MM.1S (cell line): ENCODE measurements around the gene NUMBL.

Experiments
- DNase-seq: peaks from one replicate; pipeline ENCODE4 v3.0.0-alpha.2; 2015
- H2AFZ ChIP-seq: fragments of 300-600 bp; sonication (generic); 2 replicates; pipeline ENCODE4 v1.6.0; 2016; ENCODE audit warnings: antibody characterized with exemption, low read length
- H3F3A ChIP-seq: fragments of 300-600 bp; sonication (generic); 2 replicates; pipeline ENCODE4 v1.6.1; 2016; ENCODE audit warnings: mild to moderate bottlenecking, antibody characterized with exemption, low read length, moderate library complexity, mixed read lengths; ENCODE audit not compliant: insufficient read depth
- H3K27ac ChIP-seq: fragments of 300-600 bp; sonication (generic); 2 replicates; pipeline ENCODE4 v1.5.1; 2016; ENCODE audit warnings: mild to moderate bottlenecking, low read length
- H3K27me3 ChIP-seq: fragments of 300-600 bp; sonication (generic); replicated peaks from 2 replicates; pipeline ENCODE4 v1.6.0; 2016; ENCODE audit warnings: low read length; ENCODE audit not compliant: insufficient read depth
- H3K36me3 ChIP-seq: fragments of 300-600 bp; sonication (generic); replicated peaks from 2 replicates; pipeline ENCODE4 v1.6.1; 2016; ENCODE audit warnings: mild to moderate bottlenecking, low read length, mixed read lengths; ENCODE audit not compliant: insufficient read depth
- H3K4me1 ChIP-seq: fragments of 300-600 bp; sonication (generic); 2 replicates; pipeline ENCODE4 v1.6.1; 2016; ENCODE audit warnings: low read length, mixed read lengths
- H3K4me2 ChIP-seq: fragments of 300-600 bp; sonication (generic); 2 replicates; pipeline ENCODE4 v1.6.0; 2016; ENCODE audit warnings: low read depth, low read length
- H3K4me3 ChIP-seq: fragments of 300-600 bp; sonication (generic); 2 replicates; pipeline ENCODE4 v1.5.1; 2016; ENCODE audit warnings: low read length, mixed read lengths
- H3K79me2 ChIP-seq: fragments of 300-600 bp; sonication (generic); 2 replicates; pipeline ENCODE4 v1.6.1; 2016; ENCODE audit warnings: mixed run types, low read length, mixed read lengths
- H3K9ac ChIP-seq: fragments of 300-600 bp; sonication (generic); 2 replicates; pipeline ENCODE4 v1.6.1; 2016; ENCODE audit warnings: low read length, mixed read lengths
- H3K9me2 ChIP-seq: fragments of 300-600 bp; sonication (generic); replicated peaks from 2 replicates; pipeline ENCODE4 v1.6.1; 2016; ENCODE audit warnings: mild to moderate bottlenecking, low read length, mixed read lengths; ENCODE audit not compliant: insufficient read depth
- H3K9me3 ChIP-seq: fragments of 300-600 bp; sonication (generic); replicated peaks from 2 replicates; pipeline ENCODE4 v1.6.1; 2016; ENCODE audit warnings: mild to moderate bottlenecking, low read length, mixed read lengths; ENCODE audit not compliant: insufficient read depth
- H4K20me1 ChIP-seq: fragments of 300-600 bp; sonication (generic); 2 replicates; pipeline ENCODE4 v1.6.1; 2016; ENCODE audit warnings: mild to moderate bottlenecking, low read length, moderate library complexity, mixed read lengths; ENCODE audit not compliant: insufficient read depth
- CTCF ChIP-seq: fragments of 300-600 bp; sonication (generic); IDR thresholded peaks from 2 replicates; pipeline ENCODE4 v1.5.1; 2016; ENCODE audit warnings: antibody characterized with exemption, low read length, mixed read lengths
- EZH2 ChIP-seq: fragments of 300-600 bp; sonication (generic); optimal IDR thresholded peaks from 2 replicates; pipeline ENCODE3; 2017; ENCODE audit warnings: low read depth, mild to moderate bottlenecking, antibody characterized with exemption, low read length, mixed read lengths
- EZH2phosphoT487 ChIP-seq: fragments of 300-600 bp; sonication (generic); IDR thresholded peaks from 2 replicates; pipeline ENCODE4 v1.6.1; 2018; ENCODE audit warnings: antibody characterized with exemption, low read length

NUMBL gene

GRCh38 chr19:40701758-40702157 lies 11.3 kb upstream of the NUMBL start:
- no peaks in the 10 kb centered on the region for H3F3A ChIP-seq
- H3K4me2 ChIP-seq = no peak overlapping the region
- H3K36me3 ChIP-seq = no peaks in the 10 kb centered on the region
- no peak overlapping the region for H3K9ac ChIP-seq
- H3K27ac ChIP-seq = no peak overlapping the region
- no peak for DNase-seq
- no peaks in the 10 kb centered on the region for H3K4me1 ChIP-seq
- no peak overlapping the region for H3K4me3 ChIP-seq
- no peaks in the 10 kb centered on the region for H3K9me3 ChIP-seq
- H3K27me3 ChIP-seq = no peaks in the 10 kb centered on the region
- no peaks in the 10 kb centered on the region for H3K79me2 ChIP-seq
- TF ChIP-seq EZH2 = no peak
- TF ChIP-seq EZH2phosphoT487 = no peak
- H4K20me1 ChIP-seq = no peaks in the 10 kb centered on the region
- no peak overlapping the region for H2AFZ ChIP-seq
- no peaks in the 10 kb centered on the region for H3K9me2 ChIP-seq

GRCh38 chr19:40700083-40700482 lies 9.6 kb upstream of the NUMBL start:
- Histone ChIP-seq H3K9ac (no peak overlapping the region), H4K20me1 (no peaks in the 10 kb centered on the region), H2AFZ (no peak overlapping the region), H3K79me2 (no peaks in the 10 kb centered on the region), H3K9me3 (no peaks in the 10 kb centered on the region), H3K4me3 (no peak overlapping the region), H3K9me2 (no peaks in the 10 kb centered on the region), H3K27me3 (no peaks in the 10 kb centered on the region), H3K4me1 (no peaks in the 10 kb centered on the region), H3K27ac (no peak overlapping the region), H3K4me2 (no peak overlapping the region), H3K36me3 (no peaks in the 10 kb centered on the region), H3F3A (no peaks in the 10 kb centered on the region)
- TF ChIP-seq CTCF (no peak), EZH2 (no peak), EZH2phosphoT487 (no peak)
- no peak for DNase-seq

GRCh38 chr19:40697007-40697406 lies 6.6 kb upstream of the NUMBL start:
- H3K27ac ChIP-seq = no peak overlapping the region

More at GRCh38 chr19:40697007-40697406, 6.6 kb upstream of the NUMBL start:
- H3K4me1 ChIP-seq = no peaks in the 10 kb centered on the region
- no peaks in the 10 kb centered on the region for H3K9me3 ChIP-seq
- H3K27me3 ChIP-seq = no peaks in the 10 kb centered on the region
- no peak overlapping the region for H3K4me2 ChIP-seq
- H2AFZ ChIP-seq = no peak overlapping the region
- H3K79me2 ChIP-seq = no peaks in the 10 kb centered on the region
- no peak overlapping the region for H3K9ac ChIP-seq
- no peaks in the 10 kb centered on the region for H3K36me3 ChIP-seq
- no peaks in the 10 kb centered on the region for H3K9me2 ChIP-seq
- DNase-seq = no peak
- no peaks in the 10 kb centered on the region for H4K20me1 ChIP-seq
- TF ChIP-seq CTCF (no peak), EZH2 (no peak), EZH2phosphoT487 (no peak)
- H3K4me3 ChIP-seq = no peak overlapping the region
- no peaks in the 10 kb centered on the region for H3F3A ChIP-seq
